ENCODE data around the gene LMOD1.

Gene LMOD1

GRCh38 chr1:201876148-201876818, 70.1 kb downstream of the LMOD1 start (continued):
- TF ChIP-seq, protein P1, sequence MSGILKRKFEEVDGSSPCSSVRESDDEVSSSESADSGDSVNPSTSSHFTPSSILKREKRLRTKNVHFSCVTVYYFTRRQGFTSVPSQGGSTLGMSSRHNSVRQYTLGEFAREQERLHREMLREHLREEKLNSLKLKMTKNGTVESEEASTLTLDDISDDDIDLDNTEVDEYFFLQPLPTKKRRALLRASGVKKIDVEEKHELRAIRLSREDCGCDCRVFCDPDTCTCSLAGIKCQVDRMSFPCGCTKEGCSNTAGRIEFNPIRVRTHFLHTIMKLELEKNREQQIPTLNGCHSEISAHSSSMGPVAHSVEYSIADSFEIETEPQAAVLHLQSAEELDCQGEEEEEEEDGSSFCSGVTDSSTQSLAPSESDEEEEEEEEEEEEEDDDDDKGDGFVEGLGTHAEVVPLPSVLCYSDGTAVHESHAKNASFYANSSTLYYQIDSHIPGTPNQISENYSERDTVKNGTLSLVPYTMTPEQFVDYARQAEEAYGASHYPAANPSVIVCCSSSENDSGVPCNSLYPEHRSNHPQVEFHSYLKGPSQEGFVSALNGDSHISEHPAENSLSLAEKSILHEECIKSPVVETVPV (CRISPR knock-in tag; IDR thresholded peaks at IDR 0.05) = no peak
- TF ChIP-seq, protein P2, sequence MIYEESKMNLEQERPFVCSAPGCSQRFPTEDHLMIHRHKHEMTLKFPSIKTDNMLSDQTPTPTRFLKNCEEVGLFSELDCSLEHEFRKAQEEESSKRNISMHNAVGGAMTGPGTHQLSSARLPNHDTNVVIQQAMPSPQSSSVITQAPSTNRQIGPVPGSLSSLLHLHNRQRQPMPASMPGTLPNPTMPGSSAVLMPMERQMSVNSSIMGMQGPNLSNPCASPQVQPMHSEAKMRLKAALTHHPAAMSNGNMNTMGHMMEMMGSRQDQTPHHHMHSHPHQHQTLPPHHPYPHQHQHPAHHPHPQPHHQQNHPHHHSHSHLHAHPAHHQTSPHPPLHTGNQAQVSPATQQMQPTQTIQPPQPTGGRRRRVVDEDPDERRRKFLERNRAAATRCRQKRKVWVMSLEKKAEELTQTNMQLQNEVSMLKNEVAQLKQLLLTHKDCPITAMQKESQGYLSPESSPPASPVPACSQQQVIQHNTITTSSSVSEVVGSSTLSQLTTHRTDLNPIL (CRISPR knock-in tag; IDR thresholded peaks at IDR 0.05; ENCODE audit: low read depth) = no peak

DNA sequence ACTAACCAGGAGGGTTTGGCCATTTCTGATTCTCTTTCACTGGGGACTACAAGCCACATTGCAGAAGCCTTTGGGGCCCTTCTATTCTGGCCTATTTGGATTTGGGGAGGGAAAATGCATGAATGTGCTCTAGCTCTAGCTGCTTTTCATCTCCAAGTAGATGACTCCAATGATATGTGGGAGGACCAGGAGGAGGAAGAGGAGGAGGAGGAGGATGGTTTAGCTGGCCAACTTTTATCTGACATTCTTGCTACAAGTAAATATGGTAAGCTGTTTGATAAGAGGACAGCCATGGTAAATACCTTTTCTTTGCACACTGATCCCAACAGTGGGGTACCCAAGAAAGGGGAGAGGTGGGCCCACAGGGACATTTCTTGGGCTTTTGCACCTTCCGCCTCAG, 71.7 kb downstream of the LMOD1 start:
- ATAC-seq = no peak
- no peak for TF ChIP-seq ZFP30 (CRISPR knock-in tag; IDR thresholded peaks at IDR 0.05)
- TF ChIP-seq CSDC2 (CRISPR knock-in tag; IDR thresholded peaks at IDR 0.05) = no peak
- no peak for TF ChIP-seq SNAI2 (CRISPR knock-in tag; IDR thresholded peaks at IDR 0.05)
- TF ChIP-seq ISL1 (CRISPR knock-in tag; IDR thresholded peaks at IDR 0.05) = no peak
- TF ChIP-seq ESRRG (CRISPR knock-in tag; IDR thresholded peaks at IDR 0.05) = no peak
- no peak for TF ChIP-seq ZC3H10 (CRISPR knock-in tag; IDR thresholded peaks at IDR 0.05)
- no peak for TF ChIP-seq TOX (CRISPR knock-in tag; IDR thresholded peaks at IDR 0.05; ENCODE audit: borderline replicate concordance)
- TF ChIP-seq, protein P2 (CRISPR knock-in tag; IDR thresholded peaks at IDR 0.05; ENCODE audit: low read depth) = no peak
- TF ChIP-seq TCF4 (CRISPR knock-in tag; IDR thresholded peaks at IDR 0.05; ENCODE audit: borderline replicate concordance) = no peak
- TF ChIP-seq ZNF70 (CRISPR knock-in tag; IDR thresholded peaks at IDR 0.05) = no peak
- no peak for TF ChIP-seq ZFP3 (CRISPR knock-in tag; IDR thresholded peaks at IDR 0.05)
- TF ChIP-seq OSR1 (CRISPR knock-in tag; IDR thresholded peaks at IDR 0.05) = no peak

GRCh38 chr1:201870397-201870796, 76.0 kb downstream of the LMOD1 start:
- ATAC-seq = no peak
- TF ChIP-seq ARNTL (CRISPR knock-in tag; IDR thresholded peaks at IDR 0.05; ENCODE audit: borderline replicate concordance, low read depth) (no peak), TSHZ2 (CRISPR knock-in tag; IDR thresholded peaks at IDR 0.05) (no peak), PPARA (CRISPR knock-in tag; IDR thresholded peaks at IDR 0.05; ENCODE audit: borderline replicate concordance) (no peak), TOX (CRISPR knock-in tag; IDR thresholded peaks at IDR 0.05; ENCODE audit: borderline replicate concordance) (no peak), ZFP30 (CRISPR knock-in tag; IDR thresholded peaks at IDR 0.05) (no peak), ESRRG (CRISPR knock-in tag; IDR thresholded peaks at IDR 0.05) (no peak), POU6F1 (CRISPR knock-in tag; IDR thresholded peaks at IDR 0.05; ENCODE audit: borderline replicate concordance, low read depth) (no peak), OSR1 (CRISPR knock-in tag; IDR thresholded peaks at IDR 0.05) (no peak)
- TF ChIP-seq, protein P3, sequence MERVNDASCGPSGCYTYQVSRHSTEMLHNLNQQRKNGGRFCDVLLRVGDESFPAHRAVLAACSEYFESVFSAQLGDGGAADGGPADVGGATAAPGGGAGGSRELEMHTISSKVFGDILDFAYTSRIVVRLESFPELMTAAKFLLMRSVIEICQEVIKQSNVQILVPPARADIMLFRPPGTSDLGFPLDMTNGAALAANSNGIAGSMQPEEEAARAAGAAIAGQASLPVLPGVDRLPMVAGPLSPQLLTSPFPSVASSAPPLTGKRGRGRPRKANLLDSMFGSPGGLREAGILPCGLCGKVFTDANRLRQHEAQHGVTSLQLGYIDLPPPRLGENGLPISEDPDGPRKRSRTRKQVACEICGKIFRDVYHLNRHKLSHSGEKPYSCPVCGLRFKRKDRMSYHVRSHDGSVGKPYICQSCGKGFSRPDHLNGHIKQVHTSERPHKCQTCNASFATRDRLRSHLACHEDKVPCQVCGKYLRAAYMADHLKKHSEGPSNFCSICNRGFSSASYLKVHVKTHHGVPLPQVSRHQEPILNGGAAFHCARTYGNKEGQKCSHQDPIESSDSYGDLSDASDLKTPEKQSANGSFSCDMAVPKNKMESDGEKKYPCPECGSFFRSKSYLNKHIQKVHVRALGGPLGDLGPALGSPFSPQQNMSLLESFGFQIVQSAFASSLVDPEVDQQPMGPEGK (CRISPR knock-in tag; IDR thresholded peaks at IDR 0.05; ENCODE audit: borderline replicate concordance) = no peak
- TF ChIP-seq, protein P2 (CRISPR knock-in tag; IDR thresholded peaks at IDR 0.05; ENCODE audit: low read depth) = no peak
